Measurements from ENCODE around the gene ROBO2. TPM values are rescaled to one million over a fixed set of nuclear protein-coding genes. Genes with fewer than 3 reads are reported as not detected.

The ROBO2 gene
- total RNA-seq, 1 donor from 2014 or later = 0.11 TPM

- DNase-seq (no peak), ATAC-seq (ENCODE audit: poor library complexity) (no peak)
- intact Hi-C loops (cut with DNase I) = no loop called here
These were observed 608.8 kb downstream of the ROBO2 start for GRCh38 chr3:77648664-77649063.

GRCh38 chr3:77652624-77653023 is 612.7 kb downstream of the ROBO2 start:
- ATAC-seq (ENCODE audit: poor library complexity) (no peak), DNase-seq (no peak)
- intact Hi-C loops (cut with DNase I) = no loop called here

GRCh38 chr3:77655396-77655795 is 615.5 kb downstream of the ROBO2 start:
- DNase-seq = no peak
- no peak for ATAC-seq (ENCODE audit: poor library complexity)
- intact Hi-C loops (cut with DNase I) = no loop called here

GRCh38 chr3:77660718-77661117 is 620.8 kb downstream of the ROBO2 start:
- intact Hi-C loops (cut with DNase I) = no loop called here
- ATAC-seq (ENCODE audit: poor library complexity) = no peak
- no peak for DNase-seq

- ATAC-seq (ENCODE audit: poor library complexity) = no peak
- intact Hi-C loops (cut with DNase I) = no loop called here
- no peak for DNase-seq
These were observed 628.0 kb downstream of the ROBO2 start for GRCh38 chr3:77667901-77668300.

- ATAC-seq (ENCODE audit: poor library complexity) = no peak
- intact Hi-C loops (cut with DNase I) = no loop called here
These were observed 628.5 kb downstream of the ROBO2 start for GRCh38 chr3:77668376-77668775.

GRCh38 chr3:77672016-77672415 is 632.1 kb downstream of the ROBO2 start:
- no peak for ATAC-seq (ENCODE audit: poor library complexity)
- DNase-seq = no peak
- intact Hi-C loops (cut with DNase I) = no loop called here

More at GRCh38 chr3:77668376-77668775, 628.5 kb downstream of the ROBO2 start:
- no peak for DNase-seq

GRCh38 chr3:77682162-77682561 is 642.3 kb downstream of the ROBO2 start:
- no peak for DNase-seq
- intact Hi-C loops (cut with DNase I) = no loop called here

GRCh38 chr3:77684115-77684514 is 644.2 kb downstream of the ROBO2 start:
- intact Hi-C loops (cut with DNase I) = no loop called here
- DNase-seq (no peak), ATAC-seq (ENCODE audit: poor library complexity) (no peak)

More at GRCh38 chr3:77682162-77682561, 642.3 kb downstream of the ROBO2 start:
- no peak for ATAC-seq (ENCODE audit: poor library complexity)

- no peak for ATAC-seq (ENCODE audit: poor library complexity)
These were observed 645.8 kb downstream of the ROBO2 start for GRCh38 chr3:77685713-77686112.

GRCh38 chr3:77686560-77686959 is 646.7 kb downstream of the ROBO2 start:
- intact Hi-C loops (cut with DNase I) = no loop called here
- ATAC-seq (ENCODE audit: poor library complexity) (no peak), DNase-seq (no peak)

More at GRCh38 chr3:77685713-77686112, 645.8 kb downstream of the ROBO2 start:
- DNase-seq = no peak
- intact Hi-C loops (cut with DNase I) = no loop called here

GRCh38 chr3:77687545-77687944 is 647.6 kb downstream of the ROBO2 start:
- DNase-seq (no peak), ATAC-seq (ENCODE audit: poor library complexity) (no peak)
- intact Hi-C loops (cut with DNase I) = no loop called here

- ATAC-seq (ENCODE audit: poor library complexity) (no peak), DNase-seq (no peak)
- intact Hi-C loops (cut with DNase I) = no loop called here
These were observed 650.5 kb downstream of the ROBO2 start for GRCh38 chr3:77690284-77690845.

GRCh38 chr3:77693147-77693546 is 653.2 kb downstream of the ROBO2 start:
- intact Hi-C loops (cut with DNase I) = no loop called here
- DNase-seq = no peak
- ATAC-seq (ENCODE audit: poor library complexity) = no peak

- ATAC-seq (ENCODE audit: poor library complexity) = no peak
- no peak for DNase-seq
- intact Hi-C loops (cut with DNase I) = no loop called here
These were observed 659.3 kb downstream of the ROBO2 start for GRCh38 chr3:77699125-77699691.
